HG02870 (cell line): Measurements from ENCODE around the gene CLK4.

ENCODE experiments used
- ATAC-seq: cut with Tn5 transposase; IDR thresholded peaks from one replicate; pipeline ENCODE4 v1.9.1; 2021; ENCODE audit warnings: mild to moderate bottlenecking, moderate library complexity; ENCODE audit not compliant: unreplicated experiment

CLK4 gene

GRCh38 chr5:178626484-178627258, at the start of gene CLK4:
Gene CLK4, minus strand, starts transcription at chr5:178627050. Its CDS starts 3,634 bp downstream, at chr5:178623416.
- peak; percentile 72 for ATAC-seq

DNA sequence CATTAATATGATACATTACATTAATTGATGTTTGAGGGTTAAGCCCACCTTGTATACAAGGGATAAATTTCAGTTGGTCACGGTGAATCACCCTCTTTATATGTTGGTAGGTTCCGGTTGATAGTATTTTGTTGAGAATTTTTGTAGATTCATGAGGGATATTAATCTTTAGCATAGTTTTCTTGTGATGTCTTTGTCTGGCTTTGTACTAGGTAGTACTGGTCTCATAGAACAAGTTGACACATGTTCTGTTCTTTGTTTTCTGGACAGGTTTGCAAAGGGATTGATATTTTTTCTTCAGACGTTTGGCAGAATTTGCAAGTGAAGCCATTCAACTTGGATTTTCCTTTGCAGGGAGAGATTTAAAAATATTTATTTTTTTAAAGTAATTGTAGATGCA, 49.1 kb upstream of the CLK4 start:
- no peak for ATAC-seq

- ATAC-seq = no peak
Observed at GRCh38 chr5:178674334-178674733, 47.5 kb upstream of the CLK4 start.

GRCh38 chr5:178673801-178674295, 47.0 kb upstream of the CLK4 start:
- no peak for ATAC-seq

- ATAC-seq = no peak
Observed at GRCh38 chr5:178672630-178673029, 45.8 kb upstream of the CLK4 start.

GRCh38 chr5:178671602-178672144, 44.8 kb upstream of the CLK4 start:
- ATAC-seq = no peak

DNA sequence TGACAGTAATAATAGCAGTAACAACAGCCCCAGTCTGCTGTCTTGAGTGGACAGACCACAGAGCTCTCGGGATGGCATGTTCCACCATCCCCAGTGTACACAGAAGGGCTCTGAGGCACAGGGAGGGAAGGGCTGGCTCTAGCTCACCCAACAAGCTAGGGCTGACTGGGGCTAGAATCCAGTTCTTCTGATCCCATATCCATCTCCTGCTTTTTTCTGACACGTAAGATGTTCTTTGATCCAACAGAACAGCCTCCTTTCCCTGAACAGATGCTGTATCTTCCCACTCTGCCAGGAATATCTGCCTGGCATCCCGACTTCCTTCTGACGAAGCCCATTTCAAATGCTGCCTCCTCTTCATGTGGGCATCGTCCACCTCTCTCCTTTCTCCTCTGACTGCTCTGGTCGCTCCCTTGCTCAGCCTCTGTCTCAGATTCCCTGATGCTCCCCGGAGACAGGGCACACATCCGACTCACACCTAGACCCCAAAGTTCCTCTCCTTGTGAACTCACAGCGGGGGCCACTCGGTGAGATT, 43.6 kb upstream of the CLK4 start:
- ATAC-seq = no peak

- no peak for ATAC-seq
Observed at GRCh38 chr5:178668579-178668978, 41.7 kb upstream of the CLK4 start.

DNA sequence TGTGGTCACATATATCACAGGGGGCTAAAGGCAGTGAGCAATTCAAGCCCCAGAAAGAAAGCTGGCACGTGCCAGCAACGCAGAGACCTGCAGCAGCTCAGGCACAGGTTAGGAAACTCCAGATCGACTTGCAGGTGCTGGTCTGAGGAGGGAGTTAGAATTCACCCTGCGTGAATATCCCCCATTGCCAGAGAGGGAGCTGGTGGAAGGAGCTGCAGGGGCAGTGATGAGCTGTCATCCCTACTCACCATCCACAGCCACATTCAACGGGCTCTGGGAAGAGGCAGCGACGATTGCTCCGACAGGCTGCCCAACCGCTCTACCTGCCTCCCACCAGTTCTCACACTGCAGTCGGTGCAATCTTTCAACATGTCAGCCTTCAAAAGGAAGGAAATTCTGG, 40.8 kb upstream of the CLK4 start:
- ATAC-seq = no peak

GRCh38 chr5:178667101-178667500, 40.3 kb upstream of the CLK4 start:
- no peak for ATAC-seq

- no peak for ATAC-seq
Observed at GRCh38 chr5:178664141-178664540, 37.3 kb upstream of the CLK4 start.

- ATAC-seq = no peak
Observed at GRCh38 chr5:178662541-178662860, 35.7 kb upstream of the CLK4 start.

GRCh38 chr5:178661836-178662540, 35.1 kb upstream of the CLK4 start:
- ATAC-seq = no peak

- no peak for ATAC-seq
Observed at GRCh38 chr5:178651046-178651810, 24.4 kb upstream of the CLK4 start.

DNA sequence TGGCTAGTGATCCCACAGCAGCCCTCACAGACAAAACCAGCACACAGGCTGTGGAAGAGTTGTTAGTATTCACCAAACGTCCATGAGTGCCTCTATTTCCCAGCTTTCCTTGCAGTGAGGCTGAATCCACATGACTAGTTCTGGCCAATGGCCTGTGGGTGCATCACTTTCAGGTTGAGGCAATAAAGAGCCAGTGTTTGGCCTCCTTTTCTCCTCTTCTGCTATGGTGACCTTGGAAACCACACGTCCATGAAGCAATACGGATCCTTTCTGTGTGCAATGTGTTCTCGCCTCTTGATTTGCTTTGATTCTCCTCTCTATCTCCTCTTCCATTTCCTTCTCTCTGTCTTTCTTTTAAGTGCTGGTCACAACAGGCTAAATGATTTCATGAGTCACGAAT, 23.4 kb upstream of the CLK4 start:
- ATAC-seq = no peak

GRCh38 chr5:178649580-178649979, 22.7 kb upstream of the CLK4 start:
- ATAC-seq = no peak

- ATAC-seq = no peak
Observed at GRCh38 chr5:178644826-178645545, 18.1 kb upstream of the CLK4 start.

DNA sequence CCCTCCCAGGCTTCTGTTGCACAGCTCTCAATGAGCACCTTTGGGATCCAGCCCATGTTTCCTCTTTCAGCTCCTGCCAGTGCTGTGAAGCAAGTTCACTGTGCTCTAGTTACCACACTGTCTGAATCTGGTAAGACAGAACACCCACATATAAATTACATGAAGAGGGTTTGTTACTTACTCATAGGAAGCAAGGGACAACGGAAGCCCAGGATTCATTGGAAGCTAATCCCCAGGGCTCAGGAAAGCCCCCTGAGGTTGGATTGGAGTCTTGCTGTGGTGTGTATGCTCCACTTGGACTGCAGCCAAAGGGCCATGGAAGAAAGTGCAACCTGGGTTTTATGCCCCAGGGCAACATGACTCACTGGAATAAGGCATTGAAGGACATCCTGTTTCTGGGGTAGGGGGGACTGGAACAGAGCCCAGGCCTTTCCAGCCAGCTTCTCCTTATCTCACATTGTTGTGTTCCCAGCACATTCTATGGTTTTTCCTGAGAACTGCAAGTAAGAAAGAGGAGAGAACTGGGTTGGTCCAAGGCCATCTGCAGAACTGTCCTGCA, 15.6 kb upstream of the CLK4 start:
- ATAC-seq = no peak

GRCh38 chr5:178641711-178642110, 14.9 kb upstream of the CLK4 start:
- ATAC-seq = no peak
